H1 (cell line): ENCODE measurements around the gene LY6G6D. TPM values are rescaled to one million over a fixed set of nuclear protein-coding genes. Genes with fewer than 3 reads are reported as not detected.

Experiments
- CTCF ChIA-PET: fragments of 300-600 bp; sonication (Branson Sonifier 250); formaldehyde crosslinking; loops from one replicate; lab custom pipeline; 2021; ENCODE audit not compliant: partially characterized antibody; lab: Charles Lee
- POLR2A ChIA-PET: fragments of 300-600 bp; sonication (Branson Sonifier 250); formaldehyde crosslinking; loops from one replicate; lab custom pipeline; 2021; ENCODE audit warnings: inconsistent platforms; ENCODE audit not compliant: partially characterized antibody; lab: Charles Lee
- DNase-seq, 2 experiments: peaks; one replicate each; pipeline versions ENCODE4 v3.0.0 to v3.0.0-alpha.2; 2010 to 2022; ENCODE audit warnings: low spot score in 2 of 2, low read depth in 1 of 2, mixed read lengths in 1 of 2
- FAIRE-seq: peaks from 2 replicates; lab custom pipeline; 2011; peaks lifted over from hg19 to GRCh38; lab: Jason Lieb, UNC
- H2AFZ ChIP-seq: 2 replicates; pipeline ENCODE4 v1.8.1; 2012; ENCODE audit warnings: low read length, inconsistent platforms
- H2AK5ac ChIP-seq: 2 replicates; pipeline ENCODE4 v1.6.1; 2013; ENCODE audit warnings: low read depth, low read length
- H2BK120ac ChIP-seq: replicated peaks from 2 replicates; pipeline ENCODE3; 2013; ENCODE audit warnings: low read depth, low read length, inconsistent platforms
- H2BK12ac ChIP-seq: 2 replicates; pipeline ENCODE4 v1.6.1; 2013; ENCODE audit warnings: low read depth, low read length
- H2BK15ac ChIP-seq: 2 replicates; pipeline ENCODE4 v1.6.1; 2013; ENCODE audit warnings: low read length
- H2BK20ac ChIP-seq: 2 replicates; pipeline ENCODE4 v1.6.1; 2013; ENCODE audit warnings: low read length
- H2BK5ac ChIP-seq: 2 replicates; pipeline ENCODE4 v1.6.1; 2013; ENCODE audit warnings: low read depth, low read length
- H3K14ac ChIP-seq: 2 replicates; pipeline ENCODE4 v1.6.1; 2013; ENCODE audit warnings: inconsistent platforms; ENCODE audit not compliant: insufficient read length
- H3K18ac ChIP-seq: 2 replicates; pipeline ENCODE4 v1.6.1; 2013; ENCODE audit warnings: low read length; ENCODE audit errors: extremely low read depth
- H3K23ac ChIP-seq: 2 replicates; pipeline ENCODE4 v1.6.1; 2013; ENCODE audit warnings: inconsistent platforms; ENCODE audit not compliant: insufficient read length
- H3K23me2 ChIP-seq: 2 replicates; pipeline ENCODE4 v1.6.1; 2013; ENCODE audit warnings: low read depth, low read length
- H3K27ac ChIP-seq: 2 replicates; pipeline ENCODE4 v1.6.1; 2011; ENCODE audit warnings: low read depth, low read length, inconsistent platforms
- H3K27me3 ChIP-seq, 4 experiments: replicated peaks in 1 of 4; 1 replicate in 1 of 4; 2 replicates in 3 of 4; pipeline versions ENCODE4 v1.6.1 to v1.8.1; 2011 to 2013; ENCODE audit warnings: low read length in 3 of 4, mild to moderate bottlenecking in 3 of 4, inconsistent platforms in 2 of 4, mixed read lengths in 2 of 4, moderate library complexity in 1 of 4; ENCODE audit not compliant: control insufficient read depth in 3 of 4, insufficient read depth in 3 of 4; ENCODE audit errors: extremely low read depth in 1 of 4
- H3K36me3 ChIP-seq, 4 experiments: 2 replicates each; pipeline versions ENCODE4 v1.6.1 to v1.8.1; 2011 to 2013; ENCODE audit warnings: mild to moderate bottlenecking in 4 of 4, low read length in 3 of 4, moderate library complexity in 2 of 4, control low read depth in 1 of 4, inconsistent platforms in 1 of 4; ENCODE audit not compliant: insufficient read depth in 4 of 4, control insufficient read depth in 2 of 4
- H3K4ac ChIP-seq: replicated peaks from 2 replicates; pipeline ENCODE3; 2013; ENCODE audit warnings: low read length, low read depth, mixed read lengths, inconsistent platforms; ENCODE audit not compliant: insufficient read length
- H3K4me1 ChIP-seq, 4 experiments: replicated peaks in 1 of 4; 1 replicate in 1 of 4; 2 replicates in 3 of 4; pipeline versions ENCODE4 v1.6.1 to v1.8.1; 2011 to 2013; ENCODE audit warnings: low read length in 3 of 4, inconsistent platforms in 2 of 4, mixed read lengths in 1 of 4; ENCODE audit not compliant: insufficient read depth in 4 of 4, control insufficient read depth in 3 of 4
- H3K4me2 ChIP-seq, 2 experiments: 2 replicates each; pipeline versions ENCODE4 v1.6.1 to v1.8.1; 2011 to 2013; ENCODE audit warnings: low read depth in 2 of 2, low read length in 2 of 2, control low read depth in 1 of 2, inconsistent platforms in 1 of 2, mild to moderate bottlenecking in 1 of 2; ENCODE audit not compliant: insufficient read depth in 1 of 2
- H3K4me3 ChIP-seq, 4 experiments: fragments of 200-600, 300-600 bp in 1 of 4; sonication (generic), shearing (Covaris generic), sonication (Bioruptor Twin) in 1 of 4; 2 replicates each; pipeline versions ENCODE4 v1.5.1 to v1.8.1; 2011 to 2016; ENCODE audit warnings: low read length in 4 of 4, low read depth in 3 of 4, control low read depth in 2 of 4, inconsistent platforms in 2 of 4, mild to moderate bottlenecking in 2 of 4, mixed read lengths in 1 of 4, moderate library complexity in 1 of 4; ENCODE audit not compliant: insufficient read depth in 2 of 4; ENCODE audit errors: extremely low read depth in 1 of 4
- H3K56ac ChIP-seq: replicated peaks from 2 replicates; pipeline ENCODE3; 2013; ENCODE audit warnings: low read depth, mild to moderate bottlenecking, mixed read lengths, low read length, inconsistent platforms; ENCODE audit not compliant: insufficient read length
- H3K79me1 ChIP-seq: 2 replicates; pipeline ENCODE4 v1.6.1; 2013; ENCODE audit warnings: low read depth, low read length, control low read depth
- H3K79me2 ChIP-seq, 2 experiments: 2 replicates each; pipeline versions ENCODE4 v1.6.1 to v1.8.1; 2012 to 2013; ENCODE audit warnings: low read length in 2 of 2, mild to moderate bottlenecking in 2 of 2, inconsistent platforms in 1 of 2; ENCODE audit not compliant: insufficient read depth in 2 of 2, control insufficient read depth in 1 of 2
- H3K9ac ChIP-seq, 4 experiments: replicated peaks in 1 of 4; 1 replicate in 1 of 4; 2 replicates in 3 of 4; pipeline versions ENCODE4 v1.6.1 to v1.8.1; 2011 to 2013; ENCODE audit warnings: low read depth in 3 of 4, low read length in 3 of 4, control low read depth in 2 of 4, mild to moderate bottlenecking in 2 of 4, moderate library complexity in 2 of 4, inconsistent platforms in 1 of 4; ENCODE audit errors: extremely low read depth in 1 of 4
- H3K9me3 ChIP-seq, 2 experiments: 2 replicates each; pipeline versions ENCODE4 v1.6.1 to v1.8.1; 2012 to 2013; ENCODE audit warnings: mild to moderate bottlenecking in 2 of 2, moderate library complexity in 2 of 2, control low read depth in 1 of 2, inconsistent platforms in 1 of 2, low read depth in 1 of 2, low read length in 1 of 2, mixed read lengths in 1 of 2; ENCODE audit not compliant: insufficient read depth in 2 of 2
- H4K20me1 ChIP-seq, 2 experiments: replicated peaks in 1 of 2; 2 replicates each; pipeline versions ENCODE3 to v1.8.1; 2011 to 2013; ENCODE audit warnings: inconsistent platforms in 2 of 2, low read length in 2 of 2, mild to moderate bottlenecking in 1 of 2; ENCODE audit not compliant: insufficient read depth in 2 of 2, control insufficient read depth in 1 of 2
- H4K5ac ChIP-seq: 2 replicates; pipeline ENCODE4 v1.6.1; 2013; ENCODE audit warnings: low read length, low read depth, mixed read lengths, inconsistent platforms; ENCODE audit not compliant: insufficient read length
- H4K8ac ChIP-seq: 2 replicates; pipeline ENCODE4 v1.8.0; 2013; ENCODE audit warnings: mild to moderate bottlenecking, moderate library complexity, low read length, inconsistent platforms; ENCODE audit not compliant: insufficient read depth; ENCODE audit errors: extremely low read depth
- H4K91ac ChIP-seq: replicated peaks from 2 replicates; pipeline ENCODE3; 2013; ENCODE audit warnings: low read length, mixed read lengths, inconsistent platforms; ENCODE audit not compliant: insufficient read length
- BCL11A ChIP-seq, 2 experiments: IDR thresholded peaks; one replicate each; pipeline ENCODE4 v1.6.1; 2011; ENCODE audit warnings: low read depth in 2 of 2, low read length in 2 of 2, mild to moderate bottlenecking in 2 of 2
- BRCA1 ChIP-seq: IDR thresholded peaks from 2 replicates; pipeline ENCODE4 v1.6.1; 2012; ENCODE audit warnings: low read depth, low read length, improper control_type of control experiment
- CEBPB ChIP-seq: IDR thresholded peaks from 2 replicates; pipeline ENCODE4 v1.6.1; 2012; ENCODE audit warnings: low read depth, low read length
- FOSL1 ChIP-seq: IDR thresholded peaks from 2 replicates; pipeline ENCODE4 v1.6.1; 2011; ENCODE audit warnings: mild to moderate bottlenecking, low read depth, low read length, moderate library complexity; ENCODE audit not compliant: insufficient read depth
- NANOG ChIP-seq: IDR thresholded peaks from 2 replicates; pipeline ENCODE4 v1.6.1; 2011; ENCODE audit warnings: low read length, low read depth, mild to moderate bottlenecking, inconsistent platforms; ENCODE audit not compliant: insufficient read depth, poor library complexity, severe bottlenecking
- POLR2AphosphoS5 ChIP-seq: IDR thresholded peaks from 2 replicates; pipeline ENCODE4 v1.6.1; 2011; ENCODE audit warnings: low read depth, low read length
- RBBP5 ChIP-seq: IDR thresholded peaks from 2 replicates; pipeline ENCODE4 v1.7.1; 2012; ENCODE audit warnings: low read depth, mild to moderate bottlenecking, inconsistent platforms, low read length, moderate library complexity, borderline replicate concordance
- RXRA ChIP-seq: IDR thresholded peaks from 2 replicates; pipeline ENCODE4 v1.6.1; 2011; ENCODE audit warnings: low read depth, mild to moderate bottlenecking, low read length, moderate library complexity; ENCODE audit not compliant: insufficient read depth
- SAP30 ChIP-seq: fragments of 300-600 bp; sonication (generic); IDR thresholded peaks from 2 replicates; pipeline ENCODE4 v1.7.1; 2012; ENCODE audit warnings: low read length, moderate library complexity, mild to moderate bottlenecking, inconsistent platforms; ENCODE audit not compliant: insufficient read depth, insufficient replicate concordance
- SP1 ChIP-seq: IDR thresholded peaks from 2 replicates; pipeline ENCODE4 v1.6.1; 2011; ENCODE audit warnings: low read depth, low read length
- SRF ChIP-seq: IDR thresholded peaks from 2 replicates; pipeline ENCODE4 v1.6.1; 2011; ENCODE audit warnings: mild to moderate bottlenecking, low read depth, low read length, moderate library complexity
- TCF12 ChIP-seq: IDR thresholded peaks from 2 replicates; pipeline ENCODE4 v1.6.1; 2011; ENCODE audit warnings: low read depth, mild to moderate bottlenecking, low read length
- ZNF274 ChIP-seq: IDR thresholded peaks from 2 replicates; pipeline ENCODE4 v1.7.0; 2012; ENCODE audit warnings: low read length, borderline replicate concordance; ENCODE audit errors: extremely low read depth
- WGBS, 2 experiments: shearing (Covaris generic) in 1 of 2; methylation state at CpG; one replicate each; pipeline versions ENCODE4 v1.1.6 to v1.1.7; 2013 to 2015; ENCODE audit warnings: low lambda C conversion rate in 2 of 2, mixed read lengths in 2 of 2, inconsistent platforms in 1 of 2, low coverage in 1 of 2, missing lambda C conversion rate in 1 of 2; ENCODE audit not compliant: insufficient replicate concordance in 2 of 2, insufficient coverage in 1 of 2, insufficient read length in 1 of 2; ENCODE audit errors: extremely low coverage in 1 of 2, missing lambda C conversion rate in 1 of 2; 5-methylcytosine and 5-hydroxymethylcytosine counted together
- polyA plus RNA-seq, 7 experiments: library from polyadenylated mRNA; depleted of rRNA in 3 of 7; stranded (reverse) in 5 of 7; unstranded in 2 of 7; fragments of >200 nt in 5 of 7; fragments of 200-250 nt in 2 of 7; gene quantifications; 1 replicate in 5 of 7; 2 replicates in 1 of 7; 4 replicates in 1 of 7; pipeline versions ENCODE4 v1.2.1 to v1.2.3, GENCODE V29; 2011 to 2013; ENCODE audit warnings: missing spikeins in 2 of 7, mixed read lengths in 2 of 7
- total RNA-seq: library from RNA; stranded (reverse); fragmentation: NEBNext Ultra II Directional; extraction: Animal tissue kit (Norgen Biotek cat#: 25700); gene quantifications from 2 replicates; pipeline ENCODE4 v1.2.1, GENCODE V29; 2021

Gene LY6G6D
- total and polyA plus RNA-seq, 2 of the 8 experiments (the other 6 are each of a cell fraction or from before 2014, with no cell fraction given): 1.8 TPM; not detected in 1

DNA sequence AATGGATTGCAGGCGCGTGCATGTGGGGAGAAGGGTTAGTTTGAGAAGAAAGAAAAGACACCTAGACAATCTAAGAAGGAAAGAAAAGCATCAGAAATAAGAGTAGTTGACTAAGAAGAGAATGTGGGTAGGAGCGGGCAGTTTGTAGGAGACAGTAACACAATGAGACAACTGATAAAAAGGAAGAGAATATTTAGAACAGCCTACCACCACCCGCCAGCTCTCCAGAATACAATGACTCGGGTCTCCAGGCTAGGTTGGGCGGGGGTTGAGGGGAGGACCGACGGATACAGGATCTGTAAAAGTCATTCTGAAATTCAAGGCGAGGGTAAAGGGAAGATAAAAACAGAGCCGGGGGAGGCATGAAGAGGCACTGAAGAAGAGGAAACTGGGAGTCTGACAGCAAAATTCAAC is 12.7 kb upstream of the LY6G6D start:
- Histone ChIP-seq H2BK12ac (peak overlapping the region; percentile 39; the same call in 1 of the 2 replicates), H4K20me1 (no peaks in the 10 kb centered on the region), H3K56ac (peak overlapping the region; percentile 22), H3K9me3 (no peaks in the 10 kb centered on the region), H3K4me2 (peak overlapping the region; percentile 68 to 82), H3K14ac (no peak overlapping the region), H4K5ac (no peak overlapping the region), H3K4me3 (peak overlapping the region; percentile 69 to 94 (median 90)), H2AFZ (peak overlapping the region; percentile 43; the same call in 1 of the 2 replicates), H3K79me2 (peaks cover 0 to 7% of the 10 kb centered on the region in 2 experiments; a peak in 2 of 4 replicates), H3K27me3 (no peaks in the 10 kb centered on the region), H3K4me1 (peaks cover 2 to 5% (median 3%) of the 10 kb centered on the region in 4 experiments; a peak in 4 of 7 replicates), H2BK120ac (no peak overlapping the region), H4K91ac (no peak overlapping the region), H2BK15ac (no peak overlapping the region), H3K23ac (no peak overlapping the region), H3K27ac (peak overlapping the region; percentile 89; the same call in 1 of the 2 replicates), H2AK5ac (no peak overlapping the region), H3K4ac (no peak overlapping the region), H2BK5ac (peak overlapping the region; percentile 81), H4K8ac (no peak overlapping the region), H2BK20ac (no peak overlapping the region), H3K9ac (peak overlapping the region; percentile 65 to 85 (median 80)), H3K36me3 (peaks cover 0 to 4% (median under 1%) of the 10 kb centered on the region in 4 experiments; a peak in 3 of 8 replicates), H3K18ac (no peak overlapping the region; the same call in 1 of the 2 replicates), H3K23me2 (peaks cover 8% of the 10 kb centered on the region; the same call in 1 of the 2 replicates), H3K79me1 (peaks cover 6% of the 10 kb centered on the region)
- 9% methylated on average over 10 of the region's 10 CpGs; no CpG with 5 or more reads in 1 of the 2 experiments for WGBS, 2 experiments
- DNase-seq: no peak
- POLR2A ChIA-PET: interaction anchor here (0.7 to 3.2 kb wide), 14 partner anchors 11 to 164 kb away, joined by 3 to 36 read pairs (median 3); partner anchors contain the start of genes DDAH2, GPANK1, LSM2 and LY6G5C
- no peak for TF ChIP-seq ZNF274
- no peak for TF ChIP-seq RBBP5
- TF ChIP-seq RXRA: no peak
- TF ChIP-seq NANOG: no peak
- no peak for TF ChIP-seq POLR2AphosphoS5
- TF ChIP-seq BCL11A (IDR thresholded peaks at IDR 0.05; ENCODE audit: low read depth in 2 of 2, low read length in 2 of 2): no peak
- no peak for TF ChIP-seq SRF
- no peak for TF ChIP-seq SAP30
- no peak for TF ChIP-seq FOSL1
- no peak for TF ChIP-seq SP1
- no peak for TF ChIP-seq CEBPB
- TF ChIP-seq TCF12: no peak
- TF ChIP-seq BRCA1: no peak
- CTCF ChIA-PET: interaction anchor here (1.1 to 1.8 kb wide), 3 partner anchors 8 to 28 kb away, joined by 3 to 5 read pairs (median 5); no protein-coding TSS in a partner anchor
- FAIRE-seq: no peak
